ENCODE results near the gene ACAN. TPM values are rescaled to one million over a fixed set of nuclear protein-coding genes. Genes with fewer than 3 reads are reported as not detected.

The ACAN gene
- total and polyA plus RNA-seq, 9 of the 15 experiments (the other 6 are each of a cell fraction or from before 2014, with no cell fraction given): not detected

- TF ChIP-seq ZNF318 (IDR thresholded peaks at IDR 0.05; ENCODE audit: borderline replicate concordance in 1 of 2, low read depth in 1 of 2): peak in 1 of 2 experiments; percentile 61; a peak in 1 of 4 replicates
- no peak for TF ChIP-seq SIRT6 (IDR thresholded peaks at IDR 0.05; ENCODE audit: low read depth, low read length)
- TF ChIP-seq FOXO4 (CRISPR knock-in tag; IDR thresholded peaks at IDR 0.05): 0 out of 2 replicates have a peak, but pooled peaks have one; percentile 34
- no peak for TF ChIP-seq NR4A1 (CRISPR knock-in tag; IDR thresholded peaks at IDR 0.05)
- TF ChIP-seq NR4A1 (tag; IDR thresholded peaks at IDR 0.05): peak; percentile 95
- peak; percentile 91 for TF ChIP-seq ZBTB9 (CRISPR knock-in tag; IDR thresholded peaks at IDR 0.05)
- TF ChIP-seq ZNF311 (CRISPR knock-in tag; IDR thresholded peaks at IDR 0.05): peak; percentile 91
- TF ChIP-seq ZNF766 (CRISPR knock-in tag; conservative IDR thresholded peaks at IDR 0.05): peak; percentile 81
- no peak for TF ChIP-seq CREBBP (IDR thresholded peaks at IDR 0.05; ENCODE audit: low read depth, low read length)
- no peak for TF ChIP-seq MYC (IDR thresholded peaks at IDR 0.05; ENCODE audit: low read depth, low read length)
- 0 out of 2 replicates have a peak, but pooled peaks have one; percentile 41 for TF ChIP-seq MYC (CRISPR knock-in tag; IDR thresholded peaks at IDR 0.05; ENCODE audit: borderline replicate concordance, low read depth)
- no peak for TF ChIP-seq ARID2 (IDR thresholded peaks at IDR 0.05)
- peak; percentile 89 for TF ChIP-seq ZNF668 (CRISPR knock-in tag; IDR thresholded peaks at IDR 0.05)
- TF ChIP-seq ETV1 (tag; conservative IDR thresholded peaks at IDR 0.05; ENCODE audit: low read depth): 0 out of 2 replicates have a peak, but pooled peaks have one; percentile 11
- peak; percentile 56; the same call in 1 of the 2 replicates for TF ChIP-seq JUN (IDR thresholded peaks at IDR 0.05; ENCODE audit: borderline replicate concordance, low read depth, low read length)
- TF ChIP-seq JUN (CRISPR knock-in tag; IDR thresholded peaks at IDR 0.05; ENCODE audit: borderline replicate concordance): no peak
Observed at GRCh38 chr15:88920186-88920891, 117.1 kb downstream of the ACAN start (continued).

Measured in K562 (cell line).